Adipocyte (in vitro differentiated cells): ENCODE results near the gene TLCD3B.

Experiments
- DNase-seq: peaks from one replicate; pipeline ENCODE4 v3.0.0-alpha.2; 2015; ENCODE audit warnings: low read depth
- H3K27me3 ChIP-seq: replicated peaks from 2 replicates; pipeline ENCODE4 v1.7.0; 2013; ENCODE audit warnings: mild to moderate bottlenecking, low read length, moderate library complexity; ENCODE audit not compliant: control insufficient read depth, insufficient read depth
- H3K36me3 ChIP-seq: 2 replicates; pipeline ENCODE4 v1.7.0; 2013; ENCODE audit warnings: low read length, mild to moderate bottlenecking, moderate library complexity; ENCODE audit not compliant: control insufficient read depth, insufficient read depth, severe bottlenecking
- H3K4me1 ChIP-seq: 2 replicates; pipeline ENCODE4 v1.7.0; 2013; ENCODE audit warnings: mild to moderate bottlenecking, low read length, moderate library complexity; ENCODE audit not compliant: control insufficient read depth, insufficient read depth
- H3K4me3 ChIP-seq: 2 replicates; pipeline ENCODE4 v1.7.0; 2013; ENCODE audit warnings: mild to moderate bottlenecking, low read length, moderate library complexity
- H3K9ac ChIP-seq: 2 replicates; pipeline ENCODE4 v1.7.0; 2013; ENCODE audit warnings: mild to moderate bottlenecking, low read length, moderate library complexity
- H3K9me3 ChIP-seq: 2 replicates; pipeline ENCODE4 v1.7.0; 2013; ENCODE audit warnings: mild to moderate bottlenecking, low read length, moderate library complexity; ENCODE audit not compliant: control insufficient read depth

TLCD3B gene

DNA sequence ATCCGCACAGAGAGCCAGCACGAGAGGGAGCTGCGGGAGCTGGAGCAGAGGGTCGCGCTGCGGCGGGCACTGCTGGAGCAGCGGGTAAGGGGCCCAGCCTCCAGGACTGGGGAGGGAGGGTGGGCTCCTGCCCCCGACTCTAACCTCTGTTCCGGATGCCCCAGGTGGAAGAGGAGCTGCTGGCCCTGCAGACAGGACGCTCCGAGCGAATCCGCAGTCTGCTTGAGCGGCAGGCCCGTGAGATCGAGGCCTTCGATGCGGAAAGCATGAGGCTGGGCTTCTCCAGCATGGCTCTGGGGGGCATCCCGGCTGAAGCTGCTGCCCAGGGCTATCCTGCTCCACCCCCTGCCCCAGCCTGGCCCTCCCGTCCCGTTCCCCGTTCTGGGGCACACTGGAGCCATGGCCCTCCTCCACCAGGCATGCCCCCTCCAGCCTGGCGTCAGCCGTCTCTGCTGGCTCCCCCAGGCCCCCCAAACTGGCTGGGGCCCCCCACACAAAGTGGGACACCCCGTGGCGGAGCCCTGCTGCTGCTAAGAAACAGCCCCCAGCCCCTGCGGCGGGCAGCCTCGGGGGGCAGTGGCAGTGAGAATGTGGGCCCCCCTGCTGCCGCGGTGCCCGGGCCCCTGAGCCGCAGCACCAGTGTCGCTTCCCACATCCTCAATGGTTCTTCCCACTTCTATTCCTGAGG lies 40.0 kb downstream of the TLCD3B start:
- H3K36me3 ChIP-seq = peaks cover 69% of the 10 kb centered on the region

DNA sequence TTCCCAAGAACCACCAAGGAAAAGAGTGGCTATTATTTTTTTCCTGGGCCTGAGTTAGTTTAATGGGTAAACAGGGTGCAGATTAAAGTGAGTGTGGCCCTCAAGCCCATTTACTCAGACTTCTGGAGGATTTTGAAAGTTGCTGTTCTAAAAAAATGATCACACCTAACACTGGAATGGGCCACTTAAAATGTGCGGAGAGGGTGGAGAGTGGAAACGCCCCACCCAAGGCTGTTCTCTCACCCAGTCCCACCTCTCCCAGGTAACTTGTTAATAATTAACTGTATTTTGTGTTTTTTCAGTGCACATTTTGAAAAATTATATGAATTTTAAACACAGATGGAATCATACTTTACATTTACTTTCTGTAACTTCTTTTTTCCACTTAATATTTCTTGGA lies 41.0 kb downstream of the TLCD3B start:
- Histone ChIP-seq H3K9me3 (no peaks in the 10 kb centered on the region), H3K36me3 (peaks cover 79% of the 10 kb centered on the region), H3K4me1 (peaks cover 18% of the 10 kb centered on the region), H3K27me3 (no peaks in the 10 kb centered on the region), H3K9ac (no peak overlapping the region), H3K4me3 (no peak overlapping the region)
- no peak for DNase-seq

More for the DNA sequence above, 40.0 kb downstream of the TLCD3B start:
- H3K9ac ChIP-seq = no peak overlapping the region
- no peak for DNase-seq
- H3K9me3 ChIP-seq = no peaks in the 10 kb centered on the region
- H3K4me3 ChIP-seq = no peak overlapping the region
- H3K4me1 ChIP-seq = peaks cover 22% of the 10 kb centered on the region
- no peaks in the 10 kb centered on the region for H3K27me3 ChIP-seq

DNA sequence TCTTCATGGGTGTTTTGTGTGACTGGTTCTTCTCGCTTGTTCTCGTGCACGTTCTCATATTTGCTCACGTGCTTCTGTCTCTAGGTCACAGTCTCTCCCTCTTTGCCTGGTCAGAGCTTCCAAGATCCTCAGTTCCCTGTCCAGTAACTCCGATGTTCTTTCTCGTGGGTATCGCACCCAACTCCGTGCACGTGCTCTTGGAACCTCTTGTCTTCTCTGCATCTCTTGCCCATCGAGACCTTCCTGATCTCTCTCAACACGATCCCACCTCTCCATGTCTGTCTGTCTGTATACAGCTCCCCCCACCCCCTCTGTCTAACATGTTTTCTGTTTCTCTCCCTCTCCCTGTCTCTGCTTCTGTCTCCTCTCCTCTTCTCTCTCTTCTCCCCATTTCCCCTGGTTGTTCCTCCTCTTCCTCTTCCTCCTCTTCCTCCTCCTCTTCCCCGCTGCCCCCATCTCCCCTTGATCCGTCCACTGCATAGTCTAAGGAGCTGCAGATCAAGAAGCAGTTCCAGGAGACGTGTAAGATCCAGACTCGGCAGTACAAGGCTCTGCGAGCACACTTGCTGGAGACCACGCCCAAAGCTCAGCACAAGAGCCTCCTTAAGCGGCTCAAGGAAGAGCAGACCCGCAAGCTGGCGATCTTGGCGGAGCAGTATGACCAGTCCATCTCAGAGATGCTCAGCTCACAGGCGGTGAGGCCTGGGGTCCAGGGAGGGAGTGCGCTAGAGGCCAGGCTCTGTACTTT lies 41.8 kb downstream of the TLCD3B start:
- peaks cover 86% of the 10 kb centered on the region for H3K36me3 ChIP-seq
- H3K4me3 ChIP-seq = no peak overlapping the region
- no peak overlapping the region for H3K9ac ChIP-seq
- no peaks in the 10 kb centered on the region for H3K9me3 ChIP-seq
- H3K4me1 ChIP-seq = peaks cover 10% of the 10 kb centered on the region
- H3K27me3 ChIP-seq = no peaks in the 10 kb centered on the region
- DNase-seq = no peak

DNA sequence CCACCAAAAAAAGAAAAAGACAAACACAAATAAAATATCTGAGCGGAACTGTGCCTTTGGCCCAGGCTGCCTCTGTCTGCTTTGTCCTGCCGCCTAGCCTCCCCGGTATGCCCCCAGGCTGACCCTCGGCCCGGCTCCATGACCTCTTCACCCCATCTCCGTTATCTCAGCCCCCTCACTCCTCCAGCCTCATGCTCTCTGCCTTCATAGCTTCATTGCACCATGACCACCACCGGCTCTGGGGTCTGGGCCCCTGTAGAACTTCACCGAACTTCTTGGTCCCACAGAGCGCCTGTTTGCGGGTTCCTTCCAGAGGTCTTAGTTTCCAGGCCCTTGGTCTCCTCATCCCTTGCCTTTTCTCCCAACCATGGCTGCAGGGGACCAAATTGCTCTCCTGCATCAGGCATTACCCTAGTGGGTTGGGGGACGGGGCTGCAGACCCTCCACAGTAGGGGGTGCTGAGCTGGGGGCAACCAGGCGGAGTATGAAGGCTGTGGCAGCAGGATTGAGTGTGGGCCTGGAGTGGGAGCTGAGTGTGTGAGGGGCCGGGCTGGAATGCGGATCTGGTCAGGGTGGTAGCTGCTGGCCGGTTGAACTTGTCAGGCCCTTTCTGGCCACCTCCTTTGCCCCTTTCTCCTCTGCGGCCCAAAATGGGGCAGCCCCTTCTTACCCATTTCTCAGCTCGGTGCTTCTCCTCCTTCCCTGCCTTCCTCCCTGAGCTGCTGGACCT lies 42.6 kb downstream of the TLCD3B start:
- Histone ChIP-seq H3K36me3 (peaks cover 90% of the 10 kb centered on the region), H3K9me3 (no peaks in the 10 kb centered on the region), H3K4me3 (no peak overlapping the region), H3K9ac (no peak overlapping the region), H3K27me3 (no peaks in the 10 kb centered on the region), H3K4me1 (peaks cover 10% of the 10 kb centered on the region)
- no peak for DNase-seq

DNA sequence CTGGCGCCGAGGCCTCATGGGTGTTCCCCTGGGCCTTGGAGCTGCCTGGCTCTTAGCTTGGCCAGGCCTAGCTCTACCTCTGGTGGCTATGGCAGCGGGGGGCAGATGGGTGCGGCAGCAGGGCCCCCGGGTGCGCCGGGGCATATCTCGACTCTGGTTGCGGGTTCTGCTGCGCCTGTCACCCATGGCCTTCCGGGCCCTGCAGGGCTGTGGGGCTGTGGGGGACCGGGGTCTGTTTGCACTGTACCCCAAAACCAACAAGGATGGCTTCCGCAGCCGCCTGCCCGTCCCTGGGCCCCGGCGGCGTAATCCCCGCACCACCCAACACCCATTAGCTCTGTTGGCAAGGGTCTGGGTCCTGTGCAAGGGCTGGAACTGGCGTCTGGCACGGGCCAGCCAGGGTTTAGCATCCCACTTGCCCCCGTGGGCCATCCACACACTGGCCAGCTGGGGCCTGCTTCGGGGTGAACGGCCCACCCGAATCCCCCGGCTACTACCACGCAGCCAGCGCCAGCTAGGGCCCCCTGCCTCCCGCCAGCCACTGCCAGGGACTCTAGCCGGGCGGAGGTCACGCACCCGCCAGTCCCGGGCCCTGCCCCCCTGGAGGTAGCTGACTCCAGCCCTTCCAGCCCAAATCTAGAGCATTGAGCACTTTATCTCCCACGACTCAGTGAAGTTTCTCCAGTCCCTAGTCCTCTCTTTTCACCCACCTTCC lies 43.5 kb downstream of the TLCD3B start:
- Histone ChIP-seq H3K27me3 (no peaks in the 10 kb centered on the region), H3K9ac (no peak overlapping the region), H3K36me3 (peaks cover 92% of the 10 kb centered on the region), H3K9me3 (no peaks in the 10 kb centered on the region), H3K4me3 (no peak overlapping the region), H3K4me1 (peaks cover 9% of the 10 kb centered on the region)
- no peak for DNase-seq

DNA sequence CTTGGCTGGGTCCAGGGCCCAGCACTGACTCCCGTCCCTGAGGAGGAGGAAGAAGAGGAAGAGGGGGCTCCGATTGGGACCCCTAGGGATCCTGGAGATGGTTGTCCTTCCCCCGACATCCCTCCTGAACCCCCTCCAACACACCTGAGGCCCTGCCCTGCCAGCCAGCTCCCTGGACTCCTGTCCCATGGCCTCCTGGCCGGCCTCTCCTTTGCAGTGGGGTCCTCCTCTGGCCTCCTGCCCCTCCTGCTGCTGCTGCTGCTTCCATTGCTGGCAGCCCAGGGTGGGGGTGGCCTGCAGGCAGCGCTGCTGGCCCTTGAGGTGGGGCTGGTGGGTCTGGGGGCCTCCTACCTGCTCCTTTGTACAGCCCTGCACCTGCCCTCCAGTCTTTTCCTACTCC lies 44.1 kb downstream of the TLCD3B start:
- DNase-seq = no peak
- Histone ChIP-seq H3K36me3 (peaks cover 94% of the 10 kb centered on the region), H3K27me3 (no peaks in the 10 kb centered on the region), H3K9ac (no peak overlapping the region), H3K4me3 (no peak overlapping the region), H3K9me3 (no peaks in the 10 kb centered on the region), H3K4me1 (peaks cover 3% of the 10 kb centered on the region)

DNA sequence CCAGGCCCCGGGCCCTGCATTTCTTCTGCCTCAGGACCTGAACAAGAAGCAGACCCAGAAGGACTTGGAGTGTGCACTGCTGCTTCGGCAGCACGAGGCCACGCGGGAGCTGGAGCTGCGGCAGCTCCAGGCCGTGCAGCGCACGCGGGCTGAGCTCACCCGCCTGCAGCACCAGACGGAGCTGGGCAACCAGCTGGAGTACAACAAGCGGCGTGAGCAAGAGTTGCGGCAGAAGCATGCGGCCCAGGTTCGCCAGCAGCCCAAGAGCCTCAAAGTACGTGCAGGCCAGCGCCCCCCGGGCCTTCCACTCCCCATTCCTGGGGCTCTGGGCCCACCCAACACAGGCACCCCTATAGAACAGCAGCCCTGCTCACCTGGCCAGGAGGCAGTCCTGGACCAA lies 44.8 kb downstream of the TLCD3B start:
- no peaks in the 10 kb centered on the region for H3K27me3 ChIP-seq
- peaks cover 98% of the 10 kb centered on the region for H3K36me3 ChIP-seq
- no peak overlapping the region for H3K4me3 ChIP-seq
- DNase-seq = no peak
- no peak overlapping the region for H3K9ac ChIP-seq
- no peaks in the 10 kb centered on the region for H3K9me3 ChIP-seq
- no peaks in the 10 kb centered on the region for H3K4me1 ChIP-seq

DNA sequence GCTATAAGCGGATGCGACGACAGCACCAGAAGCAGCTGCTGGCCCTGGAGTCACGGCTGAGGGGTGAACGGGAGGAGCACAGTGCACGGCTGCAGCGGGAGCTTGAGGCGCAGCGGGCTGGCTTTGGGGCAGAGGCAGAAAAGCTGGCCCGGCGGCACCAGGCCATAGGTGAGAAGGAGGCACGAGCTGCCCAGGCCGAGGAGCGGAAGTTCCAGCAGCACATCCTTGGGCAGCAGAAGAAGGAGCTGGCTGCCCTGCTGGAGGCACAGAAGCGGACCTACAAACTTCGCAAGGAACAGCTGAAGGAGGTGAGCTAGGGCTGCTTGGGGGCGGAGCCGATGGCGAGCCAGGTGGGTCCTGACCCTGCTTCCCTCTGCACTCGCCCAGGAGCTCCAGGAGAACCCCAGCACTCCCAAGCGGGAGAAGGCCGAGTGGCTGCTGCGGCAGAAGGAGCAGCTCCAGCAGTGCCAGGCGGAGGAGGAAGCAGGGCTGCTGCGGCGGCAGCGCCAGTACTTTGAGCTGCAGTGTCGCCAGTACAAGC lies 45.7 kb downstream of the TLCD3B start:
- Histone ChIP-seq H3K27me3 (no peaks in the 10 kb centered on the region), H3K9me3 (no peaks in the 10 kb centered on the region), H3K4me1 (no peaks in the 10 kb centered on the region), H3K36me3 (peaks cover 99% of the 10 kb centered on the region), H3K9ac (no peak overlapping the region), H3K4me3 (no peak overlapping the region)
- no peak for DNase-seq

DNA sequence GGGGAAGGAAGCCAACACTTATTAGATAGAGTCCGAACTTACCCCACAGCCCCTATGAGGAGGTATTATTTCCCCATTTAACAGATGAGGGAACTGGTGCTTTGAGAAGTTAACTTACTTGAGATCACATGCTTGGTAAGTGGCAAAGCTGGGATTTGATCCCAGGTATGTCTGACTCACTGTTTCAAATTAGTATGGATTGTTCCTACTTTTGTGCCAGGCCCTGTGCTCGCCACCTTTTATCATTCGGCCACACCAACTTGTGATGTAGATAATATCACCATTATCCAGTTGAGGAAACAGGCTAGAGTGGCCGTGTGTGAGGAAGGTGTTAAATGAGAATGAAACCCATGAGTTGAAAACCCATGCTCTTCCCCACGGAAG lies 46.3 kb downstream of the TLCD3B start:
- no peak for DNase-seq
- Histone ChIP-seq H3K9ac (no peak overlapping the region), H3K4me3 (no peak overlapping the region), H3K9me3 (no peaks in the 10 kb centered on the region), H3K36me3 (peaks cover 99% of the 10 kb centered on the region), H3K27me3 (no peaks in the 10 kb centered on the region), H3K4me1 (no peaks in the 10 kb centered on the region)

DNA sequence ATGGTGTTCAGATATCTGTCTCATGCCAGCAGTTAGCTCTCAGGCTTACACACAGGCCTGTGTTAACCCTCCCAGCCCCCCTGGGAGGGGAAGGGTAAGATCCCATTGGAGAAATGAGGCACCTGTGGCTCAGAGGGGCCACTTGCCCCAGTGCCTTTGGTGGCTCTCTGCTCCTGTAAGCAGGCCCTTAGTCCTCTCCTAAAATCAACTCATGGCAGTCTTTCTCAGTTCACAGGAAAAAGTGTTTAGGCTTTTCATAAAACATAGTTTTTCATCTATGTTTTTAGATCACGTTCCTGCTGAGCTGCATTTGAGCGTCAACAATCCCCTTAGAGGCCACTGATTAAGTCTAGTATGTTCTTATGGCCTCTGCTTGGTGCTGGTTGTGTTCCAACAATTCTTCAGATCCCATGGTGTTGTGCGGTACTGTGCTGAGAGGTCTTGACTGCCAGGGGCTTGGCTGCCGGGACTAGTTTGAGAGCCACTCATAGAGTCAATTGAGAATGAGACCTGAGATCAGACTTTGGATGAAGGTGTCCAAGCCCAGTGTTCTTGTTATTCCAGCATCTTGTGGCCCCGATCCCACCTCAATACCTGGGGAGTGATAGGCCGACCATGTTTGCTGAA lies 46.8 kb downstream of the TLCD3B start:
- no peaks in the 10 kb centered on the region for H3K4me1 ChIP-seq
- no peaks in the 10 kb centered on the region for H3K9me3 ChIP-seq
- no peak overlapping the region for H3K9ac ChIP-seq
- no peak overlapping the region for H3K4me3 ChIP-seq
- H3K27me3 ChIP-seq = no peaks in the 10 kb centered on the region
- no peak for DNase-seq
- peaks cover 99% of the 10 kb centered on the region for H3K36me3 ChIP-seq
